Thyroid gland (tissue), 4 donors: Measurements from ENCODE around the gene ANKRD45.
"Not testable (repeated sequence)": the region's sequence is repeated elsewhere in the genome, so short reads cannot be mapped to it uniquely, and the experiment has no call there.

ENCODE experiments used
- CTCF ChIP-seq, 6 experiments: fragments of 200-600 bp in 3 of 6; fragments of 450-650 bp in 3 of 6; sonication (generic) in 3 of 6; IDR thresholded peaks; one replicate each; pipeline ENCODE4 v1.5.1; 2016 to 2019; ENCODE audit warnings: antibody characterized with exemption in 6 of 6, mild to moderate bottlenecking in 2 of 6, inconsistent platforms in 1 of 6, moderate library complexity in 1 of 6
- POLR2A ChIP-seq, 2 donors: fragments of 450-650 bp; IDR thresholded peaks; one replicate each; pipeline ENCODE4 v1.6.1; 2017; ENCODE audit warnings: antibody characterized with exemption in 2 of 2, mild to moderate bottlenecking in 2 of 2, moderate library complexity in 1 of 2

- not testable (repeated sequence) for TF ChIP-seq CTCF, POLR2A (IDR thresholded peaks at IDR 0.05)
Observed at GRCh38 chr1:173683838-173684237, 14.2 kb upstream of the ANKRD45 start.
